WERI-Rb-1 (cell line): Measurements from ENCODE around the gene DOK7.

Experiments
- DNase-seq: peaks from one replicate; pipeline ENCODE4 v3.0.0-alpha.2; 2020
- H3K27ac ChIP-seq: fragments of 250-450 bp; sonication (Bioruptor Pico); 2 replicates; pipeline ENCODE4 v1.5.1; 2020; ENCODE audit warnings: mild to moderate bottlenecking, moderate library complexity
- H3K27me3 ChIP-seq: fragments of 250-450 bp; sonication (Bioruptor Pico); 2 replicates; pipeline ENCODE4 v1.5.1; 2021; ENCODE audit warnings: mild to moderate bottlenecking, low read depth, moderate library complexity; ENCODE audit not compliant: insufficient read depth, severe bottlenecking
- H3K36me3 ChIP-seq: fragments of 250-450 bp; sonication (Bioruptor Pico); 2 replicates; pipeline ENCODE4 v1.5.1; 2020; ENCODE audit warnings: mild to moderate bottlenecking, moderate library complexity
- H3K4me3 ChIP-seq: 2 replicates; pipeline ENCODE4 v1.5.1; 2011; ENCODE audit warnings: low read depth, mild to moderate bottlenecking, control low read depth, low read length
- H3K9me3 ChIP-seq: fragments of 250-450 bp; sonication (Bioruptor Pico); 2 replicates; pipeline ENCODE4 v1.5.1; 2021; ENCODE audit warnings: mild to moderate bottlenecking, moderate library complexity; ENCODE audit not compliant: severe bottlenecking
- CTCF ChIP-seq: IDR thresholded peaks from 2 replicates; pipeline ENCODE4 v1.5.1; 2011; ENCODE audit warnings: low read depth, mild to moderate bottlenecking, control low read depth, inconsistent platforms, low read length

DOK7 gene

GRCh38 chr4:3480528-3481112, 17.5 kb downstream of the DOK7 start:
- Histone ChIP-seq H3K9me3 (no peaks in the 10 kb centered on the region), H3K27ac (no peak overlapping the region), H3K4me3 (no peak overlapping the region), H3K36me3 (no peaks in the 10 kb centered on the region), H3K27me3 (no peaks in the 10 kb centered on the region)
- TF ChIP-seq CTCF, result peak; percentile 98
- DNase-seq, result peak; percentile 91

GRCh38 chr4:3481113-3481531, 18.0 kb downstream of the DOK7 start:
- no peak for TF ChIP-seq CTCF
- no peaks in the 10 kb centered on the region for H3K27me3 ChIP-seq
- no peak for DNase-seq
- H3K36me3 ChIP-seq, result no peaks in the 10 kb centered on the region
- no peak overlapping the region for H3K4me3 ChIP-seq
- no peaks in the 10 kb centered on the region for H3K9me3 ChIP-seq
- H3K27ac ChIP-seq, result no peak overlapping the region

GRCh38 chr4:3481783-3482393, 18.8 kb downstream of the DOK7 start:
- no peak for TF ChIP-seq CTCF
- no peaks in the 10 kb centered on the region for H3K36me3 ChIP-seq
- H3K27ac ChIP-seq, result no peak overlapping the region
- no peaks in the 10 kb centered on the region for H3K27me3 ChIP-seq
- no peak overlapping the region for H3K4me3 ChIP-seq
- H3K9me3 ChIP-seq, result no peaks in the 10 kb centered on the region
- no peak for DNase-seq

GRCh38 chr4:3482707-3483106, 19.6 kb downstream of the DOK7 start:
- H3K27me3 ChIP-seq, result no peaks in the 10 kb centered on the region
- DNase-seq, result no peak
- no peak for TF ChIP-seq CTCF

GRCh38 chr4:3483471-3483921, 20.4 kb downstream of the DOK7 start:
- no peak overlapping the region for H3K27ac ChIP-seq
- H3K4me3 ChIP-seq, result no peak overlapping the region
- TF ChIP-seq CTCF, result no peak
- H3K27me3 ChIP-seq, result no peaks in the 10 kb centered on the region
- peak; percentile 90 for DNase-seq
- H3K9me3 ChIP-seq, result no peaks in the 10 kb centered on the region
- H3K36me3 ChIP-seq, result no peaks in the 10 kb centered on the region

More at GRCh38 chr4:3482707-3483106, 19.6 kb downstream of the DOK7 start:
- Histone ChIP-seq H3K9me3 (no peaks in the 10 kb centered on the region), H3K36me3 (no peaks in the 10 kb centered on the region), H3K4me3 (no peak overlapping the region), H3K27ac (no peak overlapping the region)
